Mesendoderm (in vitro differentiated cells): ENCODE measurements around the gene TSPOAP1.
"Not testable (repeated sequence)": the region's sequence is repeated elsewhere in the genome, so short reads cannot be mapped to it uniquely, and the experiment has no call there.

Experiments
- DNase-seq: peaks from one replicate; pipeline ENCODE4 v3.0.0; 2013
- H2AK5ac ChIP-seq: 2 replicates; pipeline ENCODE4 v1.6.1; 2013; ENCODE audit warnings: low read length, inconsistent platforms
- H2BK120ac ChIP-seq: 2 replicates; pipeline ENCODE4 v1.6.1; 2013; ENCODE audit warnings: low read depth, mild to moderate bottlenecking, low read length, moderate library complexity, mixed read lengths
- H2BK15ac ChIP-seq: replicated peaks from 2 replicates; pipeline ENCODE4 v1.6.1; 2013; ENCODE audit warnings: low read depth, mild to moderate bottlenecking, moderate library complexity
- H2BK5ac ChIP-seq: 2 replicates; pipeline ENCODE4 v1.6.1; 2013; ENCODE audit warnings: low read length, inconsistent platforms
- H3K18ac ChIP-seq: 2 replicates; pipeline ENCODE4 v1.6.1; 2013; ENCODE audit warnings: mild to moderate bottlenecking, low read length, mixed read lengths
- H3K23ac ChIP-seq: one replicate; pipeline ENCODE4 v1.6.1; 2013; ENCODE audit warnings: low read length
- H3K27ac ChIP-seq: 2 replicates; pipeline ENCODE4 v1.5.1; 2013; ENCODE audit warnings: low read depth, mild to moderate bottlenecking, inconsistent platforms, low read length, moderate library complexity
- H3K27me3 ChIP-seq: 2 replicates; pipeline ENCODE4 v1.6.1; 2013; ENCODE audit warnings: low read length, control low read depth, mild to moderate bottlenecking, inconsistent platforms; ENCODE audit not compliant: insufficient read depth, poor library complexity
- H3K36me3 ChIP-seq: 2 replicates; pipeline ENCODE4 v1.6.1; 2013; ENCODE audit warnings: low read length, inconsistent platforms; ENCODE audit not compliant: control insufficient read depth, insufficient read depth
- H3K4ac ChIP-seq: one replicate; pipeline ENCODE4 v1.6.1; 2013; ENCODE audit warnings: low read depth, mild to moderate bottlenecking, low read length, moderate library complexity
- H3K4me1 ChIP-seq: 2 replicates; pipeline ENCODE4 v1.6.1; 2013; ENCODE audit warnings: low read depth, low read length, inconsistent platforms; ENCODE audit not compliant: control insufficient read depth
- H3K4me2 ChIP-seq: 2 replicates; pipeline ENCODE4 v1.6.1; 2013; ENCODE audit warnings: low read length
- H3K4me3 ChIP-seq: 2 replicates; pipeline ENCODE4 v1.5.1; 2013; ENCODE audit warnings: mild to moderate bottlenecking, low read length
- H3K56ac ChIP-seq: one replicate; pipeline ENCODE4 v1.6.1; 2013; ENCODE audit warnings: low read length
- H3K79me1 ChIP-seq: 2 replicates; pipeline ENCODE4 v1.6.1; 2013; ENCODE audit warnings: low read length, inconsistent platforms
- H3K79me2 ChIP-seq: 2 replicates; pipeline ENCODE4 v1.6.1; 2013; ENCODE audit warnings: mild to moderate bottlenecking, low read length; ENCODE audit not compliant: control insufficient read depth, insufficient read depth
- H3K9ac ChIP-seq: 2 replicates; pipeline ENCODE4 v1.6.1; 2013; ENCODE audit warnings: low read length, inconsistent platforms
- H4K5ac ChIP-seq: one replicate; pipeline ENCODE4 v1.6.1; 2013; ENCODE audit warnings: low read length
- H4K8ac ChIP-seq: one replicate; pipeline ENCODE4 v1.6.1; 2013; ENCODE audit warnings: low read depth, mild to moderate bottlenecking, control low read depth, low read length, moderate library complexity
- WGBS: extraction: QIAGEN DNeasy Blood & Tissue Kit; methylation state at CpG from one replicate; pipeline ENCODE4 v1.1.7; 2013; ENCODE audit warnings: low lambda C conversion rate, missing lambda C conversion rate; ENCODE audit not compliant: insufficient coverage; ENCODE audit errors: extremely low coverage; 5-methylcytosine and 5-hydroxymethylcytosine counted together

The TSPOAP1 gene

GRCh38 chr17:58344047-58344790 lies 15.6 kb upstream of the TSPOAP1 start:
- H4K5ac ChIP-seq: no peak overlapping the region
- no peak for DNase-seq
- H3K9ac ChIP-seq: no peak overlapping the region
- no peak overlapping the region for H3K23ac ChIP-seq
- no peak overlapping the region for H2BK5ac ChIP-seq
- H3K27ac ChIP-seq: no peak overlapping the region
- no peak overlapping the region for H3K18ac ChIP-seq
- H2BK120ac ChIP-seq: no peak overlapping the region
- peaks cover 16% of the 10 kb centered on the region for H3K36me3 ChIP-seq
- no peak overlapping the region for H2BK15ac ChIP-seq
- WGBS: no CpG with 5 or more reads among the region's 9 CpGs
- H3K4me3 ChIP-seq: no peak overlapping the region
- no peak overlapping the region for H3K56ac ChIP-seq
- no peaks in the 10 kb centered on the region for H3K27me3 ChIP-seq
- peaks cover 4% of the 10 kb centered on the region for H3K4me1 ChIP-seq
- no peak overlapping the region for H3K4ac ChIP-seq
- H3K79me1 ChIP-seq: no peaks in the 10 kb centered on the region
- no peak overlapping the region for H2AK5ac ChIP-seq
- no peaks in the 10 kb centered on the region for H3K79me2 ChIP-seq
- no peak overlapping the region for H4K8ac ChIP-seq
- H3K4me2 ChIP-seq: no peak overlapping the region

GRCh38 chr17:58343131-58343530 lies 14.5 kb upstream of the TSPOAP1 start:
- Histone ChIP-seq H2BK15ac (no peak overlapping the region), H3K9ac (no peak overlapping the region), H3K4me1 (peaks cover 13% of the 10 kb centered on the region), H3K27ac (no peak overlapping the region), H3K4me3 (no peak overlapping the region), H3K36me3 (peaks cover 13% of the 10 kb centered on the region), H3K27me3 (no peaks in the 10 kb centered on the region), H2AK5ac (no peak overlapping the region), H3K18ac (no peak overlapping the region), H3K56ac (no peak overlapping the region), H3K4me2 (no peak overlapping the region), H3K23ac (no peak overlapping the region), H4K5ac (no peak overlapping the region), H4K8ac (no peak overlapping the region), H3K79me1 (no peaks in the 10 kb centered on the region), H2BK120ac (no peak overlapping the region), H3K4ac (no peak overlapping the region), H2BK5ac (no peak overlapping the region), H3K79me2 (no peaks in the 10 kb centered on the region)
- WGBS: no CpG with 5 or more reads among the region's 4 CpGs
- DNase-seq: no peak

- Histone ChIP-seq H3K4me3 (no peak overlapping the region), H3K4me2 (no peak overlapping the region), H2BK15ac (no peak overlapping the region), H4K8ac (no peak overlapping the region), H3K79me1 (no peaks in the 10 kb centered on the region), H3K23ac (no peak overlapping the region), H2BK120ac (no peak overlapping the region), H3K18ac (no peak overlapping the region), H3K27me3 (no peaks in the 10 kb centered on the region), H3K36me3 (peaks cover 10% of the 10 kb centered on the region), H2AK5ac (no peak overlapping the region), H3K9ac (no peak overlapping the region), H3K27ac (no peak overlapping the region), H4K5ac (no peak overlapping the region), H3K4me1 (peaks cover 22% of the 10 kb centered on the region), H3K4ac (no peak overlapping the region), H3K56ac (no peak overlapping the region), H3K79me2 (no peaks in the 10 kb centered on the region), H2BK5ac (no peak overlapping the region)
- no peak for DNase-seq
- WGBS: no CpG with 5 or more reads among the region's 4 CpGs
Observed at GRCh38 chr17:58341861-58342475, 13.4 kb upstream of the TSPOAP1 start.

GRCh38 chr17:58341136-58341860 lies 12.7 kb upstream of the TSPOAP1 start:
- not testable (repeated sequence) for H4K5ac ChIP-seq, H3K79me2 ChIP-seq, H2BK15ac ChIP-seq, DNase-seq, H2BK120ac ChIP-seq, H4K8ac ChIP-seq, H3K27ac ChIP-seq, H3K9ac ChIP-seq, H3K79me1 ChIP-seq, H3K56ac ChIP-seq, H3K18ac ChIP-seq, H2BK5ac ChIP-seq, H3K23ac ChIP-seq, H2AK5ac ChIP-seq, H3K4me3 ChIP-seq, H3K4ac ChIP-seq, H3K4me2 ChIP-seq, H3K27me3 ChIP-seq
- no CpG with 5 or more reads among the region's 11 CpGs for WGBS
- Histone ChIP-seq H3K4me1 (peaks cover 24% of the 10 kb centered on the region), H3K36me3 (peaks cover 10% of the 10 kb centered on the region)

- no peak for DNase-seq
- Histone ChIP-seq H2AK5ac (no peak overlapping the region), H2BK120ac (no peak overlapping the region), H3K18ac (no peak overlapping the region), H3K4ac (no peak overlapping the region), H2BK15ac (no peak overlapping the region), H3K36me3 (peaks cover 4% of the 10 kb centered on the region), H4K8ac (no peak overlapping the region), H3K9ac (no peak overlapping the region), H2BK5ac (no peak overlapping the region), H3K79me2 (no peaks in the 10 kb centered on the region), H3K79me1 (no peaks in the 10 kb centered on the region), H3K4me3 (no peak overlapping the region), H3K4me1 (peaks cover 24% of the 10 kb centered on the region), H3K27ac (no peak overlapping the region), H4K5ac (no peak overlapping the region), H3K23ac (no peak overlapping the region), H3K56ac (no peak overlapping the region), H3K27me3 (no peaks in the 10 kb centered on the region), H3K4me2 (no peak overlapping the region)
- WGBS: 100% methylated on average over 1 of the region's 5 CpGs
Observed at GRCh38 chr17:58340405-58340876, 11.8 kb upstream of the TSPOAP1 start.
